Activated CD4-positive, alpha-beta T cell treated with anti-CD3 and anti-CD28 coated beads, Interleukin-2, amount 10 ng/mL, durations not matched to agents 24 days and 14 days (primary cell): ENCODE data around the gene LIPG. TPM values are rescaled to one million over a fixed set of nuclear protein-coding genes. Genes with fewer than 3 reads are reported as not detected.
A peak's percentile ranks its signal among the peaks of the same experiment; 100 is the strongest.
"Not testable (repeated sequence)": the region's sequence is repeated elsewhere in the genome, so short reads cannot be mapped to it uniquely, and the experiment has no call there.

Experiments
- DNase-seq: peaks from one replicate; pipeline ENCODE4 v3.0.0; 2022
- H3K27ac Mint-ChIP-seq: one replicate; pipeline ENCODE4 v1.8.0; 2022; ENCODE audit warnings: mild to moderate bottlenecking, mixed read lengths
- H3K27me3 Mint-ChIP-seq: one replicate; pipeline ENCODE4 v1.8.0; 2022; ENCODE audit warnings: mixed read lengths
- H3K36me3 Mint-ChIP-seq: one replicate; pipeline ENCODE4 v1.8.0; 2022; ENCODE audit warnings: low read depth, mild to moderate bottlenecking, mixed read lengths
- H3K4me1 Mint-ChIP-seq: one replicate; pipeline ENCODE4 v1.8.0; 2021; ENCODE audit warnings: mixed read lengths
- H3K4me3 Mint-ChIP-seq: one replicate; pipeline ENCODE4 v1.8.0; 2022; ENCODE audit warnings: mild to moderate bottlenecking, moderate library complexity, mixed read lengths
- H3K9me3 Mint-ChIP-seq: one replicate; pipeline ENCODE4 v1.8.0; 2021; ENCODE audit warnings: mixed read lengths
- intact Hi-C: fragments of 100-400 bp; cut with micrococcal nuclease; formaldehyde crosslinking; loops from one replicate; pipeline ENCODE4 v1.15.1; 2023
- total RNA-seq: library from RNA; stranded (reverse); gene quantifications from 2 replicates; pipeline ENCODE4 v1.2.3, GENCODE V29; 2022

The LIPG gene
- 0.57 and 0.82 TPM in 2 replicates for total RNA-seq

DNA sequence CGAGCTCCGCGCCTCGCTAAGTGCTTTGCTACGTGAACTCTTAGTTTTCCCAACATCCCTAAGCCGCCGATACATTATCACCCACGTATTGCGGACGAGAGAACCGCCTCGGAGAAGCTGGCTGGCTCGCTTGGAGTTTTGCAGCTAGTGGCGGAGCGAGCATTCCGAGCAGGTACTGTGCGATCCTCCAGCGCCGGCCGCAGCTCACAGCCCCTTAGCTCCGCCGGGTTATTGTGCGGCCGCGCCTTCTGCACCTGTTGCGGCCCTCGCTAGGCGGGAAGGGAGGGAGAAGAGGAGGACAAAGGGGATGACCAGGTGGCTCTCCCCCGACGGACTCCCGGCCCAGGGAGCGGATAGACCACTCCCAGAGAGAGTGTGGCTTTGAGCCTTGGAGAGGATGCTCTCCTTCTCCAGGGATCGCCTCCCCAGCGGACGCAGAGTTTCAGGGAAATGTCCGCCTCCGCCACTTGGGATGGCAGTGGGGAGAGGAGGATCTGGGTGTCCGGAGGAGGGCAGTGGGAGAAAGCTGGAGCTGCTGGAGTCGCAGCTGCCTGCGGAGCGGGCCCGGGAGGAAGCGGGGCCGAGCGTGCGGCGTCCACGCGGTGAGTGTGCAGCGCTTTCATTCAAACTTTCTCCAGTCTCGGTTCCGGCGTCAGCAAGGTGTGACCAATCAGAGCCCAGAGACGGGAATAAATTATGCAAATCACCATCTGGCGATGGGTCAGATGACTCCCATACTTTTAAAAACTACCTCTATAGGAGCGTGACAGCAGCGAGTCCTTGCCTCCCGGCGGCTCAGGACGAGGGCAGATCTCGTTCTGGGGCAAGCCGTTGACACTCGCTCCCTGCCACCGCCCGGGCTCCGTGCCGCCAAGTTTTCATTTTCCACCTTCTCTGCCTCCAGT is at the start of gene LIPG:
Gene LIPG, plus strand, starts transcription at position 769 of the 905 bp plus-strand sequence. CDS start 252 bp downstream, outside the sequence.
- intact Hi-C loops, result loop anchor here (10.0 kb wide), 1 partner anchor 163 kb away; no protein-coding TSS in a partner anchor
- H3K27ac Mint-ChIP-seq, result no peak within 1 kb of the TSS

DNA sequence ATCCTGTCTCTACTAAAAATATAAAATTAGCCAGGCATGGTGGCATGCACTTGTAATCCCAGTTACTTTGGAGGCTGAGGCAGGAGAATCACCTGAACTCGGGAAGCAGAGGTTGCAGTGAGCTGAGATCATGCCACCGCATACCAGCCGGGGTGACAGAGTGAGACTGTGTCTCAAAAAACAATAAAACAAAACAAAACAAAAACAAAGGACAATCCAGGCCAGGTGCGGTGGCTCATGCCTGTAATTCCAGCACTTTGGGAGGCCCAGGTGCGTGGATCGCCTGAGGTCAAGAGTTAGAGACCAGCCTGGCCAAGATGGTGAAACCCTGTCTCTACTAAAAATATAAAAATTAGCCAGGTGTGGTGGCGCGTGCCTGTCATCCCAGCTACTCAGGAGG is 49.0 kb upstream of the LIPG start:
- intact Hi-C loops, result loop anchor here (10.0 kb wide), 1 partner anchor 272 kb away; no protein-coding TSS in a partner anchor
- H3K27ac Mint-ChIP-seq, H3K36me3 Mint-ChIP-seq, H3K27me3 Mint-ChIP-seq, DNase-seq, H3K4me3 Mint-ChIP-seq, H3K9me3 Mint-ChIP-seq, H3K4me1 Mint-ChIP-seq: not testable (repeated sequence)

More for the DNA sequence above, at the start of gene LIPG:
- Mint-ChIP-seq H3K4me3 (peak within 1 kb of the TSS; percentile 73), H3K9me3 (no peaks in the 10 kb centered on the region), H3K4me1 (peaks cover 31% of the 10 kb centered on the region), H3K27me3 (peaks cover 78% of the 10 kb centered on the region), H3K36me3 (no peaks in the 10 kb centered on the region)
- peak; percentile 85 for DNase-seq

DNA sequence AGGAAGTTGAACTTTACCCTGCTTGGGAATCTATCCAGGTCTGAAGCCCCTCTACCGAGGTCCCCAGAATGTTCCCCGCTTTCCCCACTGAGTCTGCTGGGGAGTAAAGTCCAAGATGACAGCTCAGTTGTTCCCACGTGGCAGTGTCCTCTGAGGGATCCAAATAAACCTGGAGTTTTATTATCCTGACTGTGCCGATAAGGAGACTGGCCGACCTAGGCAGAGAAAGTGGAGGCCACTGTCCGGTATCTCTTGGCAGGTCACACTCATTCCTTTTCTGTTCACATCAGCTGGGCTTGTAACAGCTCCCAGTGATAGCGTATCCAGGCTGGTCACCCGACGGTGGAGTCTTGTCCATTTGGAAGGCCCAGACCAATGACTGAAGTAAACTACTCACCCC is 47.3 kb upstream of the LIPG start:
- Mint-ChIP-seq H3K9me3 (no peaks in the 10 kb centered on the region), H3K27ac (no peak overlapping the region), H3K4me1 (no peaks in the 10 kb centered on the region), H3K36me3 (no peaks in the 10 kb centered on the region), H3K4me3 (no peak overlapping the region), H3K27me3 (peaks cover 7% of the 10 kb centered on the region)
- intact Hi-C loops, result loop anchor here (10.0 kb wide), 1 partner anchor 270 kb away; no protein-coding TSS in a partner anchor
- no peak for DNase-seq

DNA sequence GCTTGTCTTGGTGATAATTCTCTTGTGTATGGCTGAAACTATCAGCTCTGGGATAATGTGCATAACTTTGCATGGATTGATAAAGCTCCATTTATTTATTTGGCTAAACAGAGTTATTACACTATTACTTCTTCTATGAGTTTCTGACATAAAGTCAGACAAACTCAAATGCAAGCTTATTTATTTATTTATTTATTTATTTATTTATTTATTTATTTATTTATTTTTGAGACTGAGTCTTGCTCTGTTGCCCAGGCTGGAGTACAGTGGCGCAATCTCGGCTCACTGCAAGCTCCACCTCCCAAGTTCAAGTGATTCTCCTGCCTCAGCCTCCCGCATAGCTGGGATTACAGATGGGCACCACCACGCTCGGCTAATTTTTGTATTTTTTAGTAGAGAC is 46.9 kb upstream of the LIPG start:
- H3K9me3 Mint-ChIP-seq, H3K4me3 Mint-ChIP-seq, H3K36me3 Mint-ChIP-seq, DNase-seq, H3K27ac Mint-ChIP-seq, H3K27me3 Mint-ChIP-seq, H3K4me1 Mint-ChIP-seq: not testable (repeated sequence)
- intact Hi-C loops, result loop anchor here (10.0 kb wide), 1 partner anchor 270 kb away; no protein-coding TSS in a partner anchor

- intact Hi-C loops, result loop anchor here (10.0 kb wide), 1 partner anchor 269 kb away; no protein-coding TSS in a partner anchor
- Mint-ChIP-seq H3K4me3 (no peak overlapping the region), H3K36me3 (no peaks in the 10 kb centered on the region), H3K4me1 (no peaks in the 10 kb centered on the region), H3K27ac (no peak overlapping the region), H3K9me3 (no peaks in the 10 kb centered on the region), H3K27me3 (peaks cover 7% of the 10 kb centered on the region)
- DNase-seq, result no peak
Measured at GRCh38 chr18:49515516-49515915, 46.3 kb upstream of the LIPG start.

DNA sequence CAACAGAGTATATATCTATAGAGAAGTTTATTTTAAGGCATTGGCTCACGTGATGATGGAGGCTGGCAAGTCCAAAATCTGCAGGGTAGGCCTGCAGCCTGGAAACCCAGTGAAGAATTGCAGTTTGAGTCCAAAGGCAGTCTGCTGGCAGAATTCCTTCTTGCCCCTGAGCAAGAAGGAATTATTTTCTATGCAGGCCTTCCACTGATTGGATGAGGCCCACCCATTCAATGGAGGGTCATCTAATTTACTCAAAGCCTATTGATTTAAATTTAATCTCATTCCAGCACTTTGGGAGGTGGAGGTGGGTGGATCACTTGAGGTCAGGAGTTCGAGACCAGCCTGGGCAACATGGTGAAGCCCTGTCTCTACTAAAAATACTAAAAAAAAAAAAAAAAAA is 44.4 kb upstream of the LIPG start:
- intact Hi-C loops, result loop anchor here (10.0 kb wide), 1 partner anchor 267 kb away; no protein-coding TSS in a partner anchor

GRCh38 chr18:49519101-49519971 is 42.5 kb upstream of the LIPG start:
- H3K36me3 Mint-ChIP-seq, result no peaks in the 10 kb centered on the region
- no peak overlapping the region for H3K4me3 Mint-ChIP-seq
- intact Hi-C loops, result loop anchor here (10.0 kb wide), 1 partner anchor 265 kb away; no protein-coding TSS in a partner anchor

More for the DNA sequence above, 44.4 kb upstream of the LIPG start:
- no peak for DNase-seq
- H3K4me1 Mint-ChIP-seq, result no peaks in the 10 kb centered on the region
- no peak overlapping the region for H3K4me3 Mint-ChIP-seq
- H3K27me3 Mint-ChIP-seq, result peaks cover 8% of the 10 kb centered on the region
- H3K36me3 Mint-ChIP-seq, result no peaks in the 10 kb centered on the region
- H3K9me3 Mint-ChIP-seq, result no peaks in the 10 kb centered on the region
- H3K27ac Mint-ChIP-seq, result no peak overlapping the region

DNA sequence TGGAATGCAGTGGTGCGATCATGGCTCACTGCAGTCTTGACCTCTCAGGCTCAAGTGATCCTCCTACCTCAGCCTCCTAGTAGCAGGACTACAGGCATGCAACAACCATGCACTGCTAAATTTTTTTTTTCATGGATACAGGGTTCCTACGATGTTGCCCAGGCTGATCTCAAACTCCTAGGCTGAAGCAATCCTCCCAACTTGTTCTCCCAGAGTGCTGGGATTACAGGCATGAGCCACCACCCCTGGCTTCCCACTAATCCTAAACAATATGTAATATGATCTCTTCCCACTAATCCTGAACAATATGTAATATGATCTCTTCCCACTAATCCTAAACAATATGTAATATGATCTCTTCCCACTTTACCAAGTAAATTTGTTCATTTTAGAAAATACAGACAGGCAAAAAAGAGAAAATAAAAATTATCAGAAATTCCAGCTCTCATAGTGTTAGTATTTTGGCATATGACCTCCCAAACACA is 41.2 kb upstream of the LIPG start:
- intact Hi-C loops, result no loop called here
- H3K9me3 Mint-ChIP-seq, result no peaks in the 10 kb centered on the region
- DNase-seq, result no peak
- H3K27ac Mint-ChIP-seq, result no peak overlapping the region
- no peaks in the 10 kb centered on the region for H3K4me1 Mint-ChIP-seq
- no peaks in the 10 kb centered on the region for H3K36me3 Mint-ChIP-seq
- H3K4me3 Mint-ChIP-seq, result no peak overlapping the region
- H3K27me3 Mint-ChIP-seq, result peaks cover 11% of the 10 kb centered on the region

More at GRCh38 chr18:49519101-49519971, 42.5 kb upstream of the LIPG start:
- Mint-ChIP-seq H3K27me3 (peaks cover 8% of the 10 kb centered on the region), H3K4me1 (no peaks in the 10 kb centered on the region), H3K27ac (no peak overlapping the region), H3K9me3 (no peaks in the 10 kb centered on the region)
- DNase-seq, result no peak

- Mint-ChIP-seq H3K27ac (no peak overlapping the region), H3K4me3 (no peak overlapping the region), H3K4me1 (no peaks in the 10 kb centered on the region), H3K36me3 (no peaks in the 10 kb centered on the region), H3K9me3 (no peaks in the 10 kb centered on the region), H3K27me3 (peaks cover 9% of the 10 kb centered on the region)
- no peak for DNase-seq
- intact Hi-C loops, result no loop called here
Measured at GRCh38 chr18:49521216-49521835, 40.5 kb upstream of the LIPG start.

- intact Hi-C loops, H3K9me3 Mint-ChIP-seq: not testable (repeated sequence)
Measured at GRCh38 chr18:49523580-49524093, 38.2 kb upstream of the LIPG start.

DNA sequence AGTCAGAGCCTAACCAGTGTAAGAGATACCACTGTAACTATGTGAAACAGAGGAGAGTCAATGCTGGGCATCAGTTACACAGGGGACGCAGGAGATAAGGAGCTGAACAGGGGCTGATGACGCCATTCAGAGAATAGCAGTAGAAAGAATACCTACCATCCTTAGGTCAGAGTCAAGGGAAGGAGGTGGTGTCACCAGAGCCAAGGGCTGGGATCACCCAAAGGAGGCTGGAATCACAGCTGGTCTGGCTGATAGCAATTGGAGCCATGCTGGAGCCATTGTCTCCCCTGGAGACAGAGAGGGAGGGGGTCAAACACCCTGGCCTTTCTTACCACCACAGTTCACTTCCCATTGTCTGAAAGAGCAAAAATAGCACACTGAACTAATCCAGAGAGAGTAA is 37.5 kb upstream of the LIPG start:
- DNase-seq, result no peak
- no peaks in the 10 kb centered on the region for H3K36me3 Mint-ChIP-seq
- H3K27me3 Mint-ChIP-seq, result peaks cover 8% of the 10 kb centered on the region
- intact Hi-C loops, result no loop called here
- no peaks in the 10 kb centered on the region for H3K9me3 Mint-ChIP-seq
- no peak overlapping the region for H3K4me3 Mint-ChIP-seq
- no peaks in the 10 kb centered on the region for H3K4me1 Mint-ChIP-seq
- no peak overlapping the region for H3K27ac Mint-ChIP-seq

More at GRCh38 chr18:49523580-49524093, 38.2 kb upstream of the LIPG start:
- not testable (repeated sequence) for H3K4me1 Mint-ChIP-seq, H3K27ac Mint-ChIP-seq, H3K36me3 Mint-ChIP-seq, H3K27me3 Mint-ChIP-seq, H3K4me3 Mint-ChIP-seq, DNase-seq

DNA sequence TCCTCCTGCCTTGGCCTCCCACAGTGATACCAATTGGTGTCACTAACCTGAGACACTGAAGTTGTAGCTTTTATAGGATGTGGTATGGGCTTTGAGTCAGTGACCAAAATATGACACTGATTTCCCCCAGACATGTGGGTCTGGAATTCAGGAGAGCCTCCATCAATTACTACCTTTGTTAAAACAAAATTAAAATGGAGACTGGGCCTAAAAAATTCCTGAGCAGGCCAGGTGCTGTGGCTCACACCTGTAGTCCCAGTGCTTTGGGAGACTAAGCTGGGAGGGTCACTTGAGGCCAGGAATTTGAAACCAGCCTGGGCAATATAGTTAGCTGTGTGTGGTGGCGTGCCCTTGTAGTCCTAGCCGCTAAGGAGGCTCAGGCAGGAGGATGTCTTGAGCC is 36.9 kb upstream of the LIPG start:
- H3K4me3 Mint-ChIP-seq, result no peak overlapping the region
- no peak for DNase-seq
- H3K27ac Mint-ChIP-seq, result no peak overlapping the region
- no peaks in the 10 kb centered on the region for H3K9me3 Mint-ChIP-seq
- H3K36me3 Mint-ChIP-seq, result no peaks in the 10 kb centered on the region
- intact Hi-C loops, result no loop called here
- H3K27me3 Mint-ChIP-seq, result peaks cover 10% of the 10 kb centered on the region
- H3K4me1 Mint-ChIP-seq, result no peaks in the 10 kb centered on the region

DNA sequence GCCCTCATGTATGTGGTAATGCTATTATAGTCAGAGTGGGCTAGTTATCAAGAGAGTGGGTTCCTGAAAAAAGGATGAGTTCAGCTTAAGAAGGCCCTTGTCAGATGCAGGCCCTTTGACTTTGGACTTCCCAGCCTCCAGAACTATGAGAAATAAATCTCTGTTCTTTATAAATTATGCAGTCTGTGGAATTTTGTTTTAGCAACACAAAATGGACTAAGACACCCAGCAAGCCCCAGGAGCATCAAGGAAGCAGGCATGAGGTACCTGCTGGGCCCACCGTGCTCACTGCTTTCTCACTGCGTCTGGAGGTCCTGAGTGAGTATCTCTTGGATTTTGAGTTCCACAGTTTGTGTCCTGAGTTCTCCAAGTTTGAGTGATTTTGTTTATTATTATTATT is 35.9 kb upstream of the LIPG start:
- H3K4me1 Mint-ChIP-seq, result no peaks in the 10 kb centered on the region
- no peaks in the 10 kb centered on the region for H3K36me3 Mint-ChIP-seq
- H3K4me3 Mint-ChIP-seq, result no peak overlapping the region
- H3K9me3 Mint-ChIP-seq, result no peaks in the 10 kb centered on the region
- intact Hi-C loops, result no loop called here
- H3K27me3 Mint-ChIP-seq, result peaks cover 8% of the 10 kb centered on the region
- DNase-seq, result no peak
- no peak overlapping the region for H3K27ac Mint-ChIP-seq
